GM21786 (cell line): ENCODE measurements around the gene NEBL.

Experiments
- ATAC-seq: cut with Tn5 transposase; IDR thresholded peaks from one replicate; pipeline ENCODE4 v1.9.1; 2021; ENCODE audit not compliant: unreplicated experiment

NEBL gene

GRCh38 chr10:20901110-20901509 lies 4.0 kb upstream of the NEBL start:
- no peak for ATAC-seq

GRCh38 chr10:20898866-20899535 lies 1.9 kb upstream of the NEBL start:
- ATAC-seq, result no peak

GRCh38 chr10:20893297-20893696 lies 3.8 kb downstream of the NEBL start:
- ATAC-seq, result no peak

GRCh38 chr10:20892796-20893195 lies 4.3 kb downstream of the NEBL start:
- no peak for ATAC-seq

- ATAC-seq, result no peak
Observed at GRCh38 chr10:20892011-20892585, 5.0 kb downstream of the NEBL start.

GRCh38 chr10:20891338-20891714 lies 5.8 kb downstream of the NEBL start:
- ATAC-seq, result no peak

- ATAC-seq, result no peak
Observed at GRCh38 chr10:20890491-20891337, 6.4 kb downstream of the NEBL start.

GRCh38 chr10:20890009-20890408 lies 7.1 kb downstream of the NEBL start:
- no peak for ATAC-seq

GRCh38 chr10:20888620-20889330 lies 8.3 kb downstream of the NEBL start:
- ATAC-seq, result no peak

- no peak for ATAC-seq
Observed at GRCh38 chr10:20887706-20888555, 9.2 kb downstream of the NEBL start.

GRCh38 chr10:20885678-20886077 lies 11.4 kb downstream of the NEBL start:
- ATAC-seq, result no peak

GRCh38 chr10:20883552-20883951 lies 13.6 kb downstream of the NEBL start:
- no peak for ATAC-seq

GRCh38 chr10:20882091-20882490 lies 15.0 kb downstream of the NEBL start:
- ATAC-seq, result no peak

GRCh38 chr10:20879136-20879535 lies 18.0 kb downstream of the NEBL start:
- ATAC-seq, result no peak

- no peak for ATAC-seq
Observed at GRCh38 chr10:20877986-20878983, 18.8 kb downstream of the NEBL start.

- no peak for ATAC-seq
Observed at GRCh38 chr10:20877554-20877953, 19.6 kb downstream of the NEBL start.

- no peak for ATAC-seq
Observed at GRCh38 chr10:20874261-20874660, 22.9 kb downstream of the NEBL start.

- ATAC-seq, result no peak
Observed at GRCh38 chr10:20871970-20872369, 25.1 kb downstream of the NEBL start.

- no peak for ATAC-seq
Observed at GRCh38 chr10:20870834-20871233, 26.3 kb downstream of the NEBL start.
